ENCODE measurements around the gene PLCB3.

DNA sequence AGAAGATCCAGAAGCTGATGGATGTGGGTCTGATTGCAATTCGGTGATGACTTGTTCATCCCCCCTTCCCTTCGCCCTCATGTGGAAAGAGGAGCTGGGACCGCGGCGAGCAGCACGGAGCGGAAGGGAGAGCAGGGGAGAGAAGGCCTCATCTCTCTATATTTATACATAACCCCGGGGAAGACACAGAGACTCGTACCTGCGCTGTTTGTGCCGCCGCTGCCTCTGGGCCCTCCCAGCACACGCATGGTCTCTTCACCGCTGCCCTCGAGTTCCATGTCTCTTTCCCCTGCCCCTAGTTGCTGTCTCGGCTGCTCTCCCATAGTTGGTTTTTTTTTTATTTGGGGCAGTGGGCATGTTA lies 47.3 kb upstream of the PLCB3 start:
- TF ChIP-seq, protein P1, sequence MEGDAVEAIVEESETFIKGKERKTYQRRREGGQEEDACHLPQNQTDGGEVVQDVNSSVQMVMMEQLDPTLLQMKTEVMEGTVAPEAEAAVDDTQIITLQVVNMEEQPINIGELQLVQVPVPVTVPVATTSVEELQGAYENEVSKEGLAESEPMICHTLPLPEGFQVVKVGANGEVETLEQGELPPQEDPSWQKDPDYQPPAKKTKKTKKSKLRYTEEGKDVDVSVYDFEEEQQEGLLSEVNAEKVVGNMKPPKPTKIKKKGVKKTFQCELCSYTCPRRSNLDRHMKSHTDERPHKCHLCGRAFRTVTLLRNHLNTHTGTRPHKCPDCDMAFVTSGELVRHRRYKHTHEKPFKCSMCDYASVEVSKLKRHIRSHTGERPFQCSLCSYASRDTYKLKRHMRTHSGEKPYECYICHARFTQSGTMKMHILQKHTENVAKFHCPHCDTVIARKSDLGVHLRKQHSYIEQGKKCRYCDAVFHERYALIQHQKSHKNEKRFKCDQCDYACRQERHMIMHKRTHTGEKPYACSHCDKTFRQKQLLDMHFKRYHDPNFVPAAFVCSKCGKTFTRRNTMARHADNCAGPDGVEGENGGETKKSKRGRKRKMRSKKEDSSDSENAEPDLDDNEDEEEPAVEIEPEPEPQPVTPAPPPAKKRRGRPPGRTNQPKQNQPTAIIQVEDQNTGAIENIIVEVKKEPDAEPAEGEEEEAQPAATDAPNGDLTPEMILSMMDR (conservative IDR thresholded peaks at IDR 0.05; ENCODE audit: low read depth, low read length), result no peak
- TF ChIP-seq EZH2 (IDR thresholded peaks at IDR 0.05; ENCODE audit: low read length, unreplicated experiment), result no peak
